ENCODE results near the gene GABBR2. TPM values are rescaled to one million over a fixed set of nuclear protein-coding genes. Genes with fewer than 3 reads are reported as not detected.

GABBR2 gene
- total and polyA plus RNA-seq, 2 of the 8 experiments (the other 6 are each of a cell fraction or from before 2014, with no cell fraction given) = 0.50 to 1.2 TPM

- TF ChIP-seq KDM1A (IDR thresholded peaks at IDR 0.05; ENCODE audit: borderline replicate concordance, low read length) = no peak
- TF ChIP-seq SIN3A (conservative IDR thresholded peaks at IDR 0.05 in 1 of 2, IDR thresholded peaks at IDR 0.05 in 1 of 2; ENCODE audit: low read depth in 1 of 2, low read length in 2 of 2) = no peak
Measured at GRCh38 chr9:98691890-98692289, 16.8 kb downstream of the GABBR2 start (continued).

Data from H1 (cell line).